GM12892 (cell line): ENCODE results near the gene AIFM3.
"Not testable (repeated sequence)": the region's sequence is repeated elsewhere in the genome, so short reads cannot be mapped to it uniquely, and the experiment has no call there.

Experiments used
- DNase-seq: peaks from one replicate; pipeline ENCODE4 v3.0.0; 2011; ENCODE audit not compliant: insufficient read length
- FAIRE-seq: peaks from 2 replicates; lab custom pipeline; 2011; peaks lifted over from hg19 to GRCh38; lab: Jason Lieb, UNC
- POLR2A ChIP-seq: IDR thresholded peaks from 2 replicates; pipeline ENCODE4 v1.6.1; 2011; ENCODE audit warnings: low read depth, low read length, control low read depth
- POLR2AphosphoS5 ChIP-seq: IDR thresholded peaks from 2 replicates; pipeline ENCODE4 v1.6.1; 2011; ENCODE audit warnings: low read depth, low read length, control low read depth
- TAF1 ChIP-seq: IDR thresholded peaks from 2 replicates; pipeline ENCODE4 v1.6.1; 2011; ENCODE audit warnings: low read depth, mild to moderate bottlenecking, control low read depth, low read length, borderline replicate concordance

Gene AIFM3

DNA sequence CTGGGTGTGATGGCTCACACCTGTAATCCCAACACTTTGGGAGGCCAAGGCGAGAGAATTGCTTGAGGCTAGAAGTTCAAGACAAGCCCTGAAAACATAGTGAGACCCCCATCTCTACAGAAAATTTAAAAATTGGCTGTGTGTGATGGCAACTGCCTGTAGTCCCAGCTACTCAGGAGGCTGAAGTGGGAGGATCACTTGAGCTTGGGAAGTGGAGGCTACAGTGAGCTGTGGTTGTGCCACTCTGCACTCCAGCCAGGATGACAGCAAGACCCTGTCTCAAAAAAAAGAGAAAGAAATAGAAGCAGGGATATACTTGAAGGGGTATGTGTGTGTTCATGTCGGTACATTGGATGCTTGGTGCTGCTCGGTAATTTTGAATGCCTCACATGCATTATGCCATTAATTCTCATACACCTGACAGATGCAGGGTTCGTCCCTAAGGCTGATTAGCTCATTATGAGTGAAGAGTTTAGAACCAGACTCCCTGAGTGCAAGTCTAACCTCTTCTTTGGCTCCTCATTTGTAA, 35.9 kb upstream of the AIFM3 start:
- FAIRE-seq (no peak), DNase-seq (no peak)
- TF ChIP-seq POLR2A (no peak), TAF1 (no peak), POLR2AphosphoS5 (no peak)

DNA sequence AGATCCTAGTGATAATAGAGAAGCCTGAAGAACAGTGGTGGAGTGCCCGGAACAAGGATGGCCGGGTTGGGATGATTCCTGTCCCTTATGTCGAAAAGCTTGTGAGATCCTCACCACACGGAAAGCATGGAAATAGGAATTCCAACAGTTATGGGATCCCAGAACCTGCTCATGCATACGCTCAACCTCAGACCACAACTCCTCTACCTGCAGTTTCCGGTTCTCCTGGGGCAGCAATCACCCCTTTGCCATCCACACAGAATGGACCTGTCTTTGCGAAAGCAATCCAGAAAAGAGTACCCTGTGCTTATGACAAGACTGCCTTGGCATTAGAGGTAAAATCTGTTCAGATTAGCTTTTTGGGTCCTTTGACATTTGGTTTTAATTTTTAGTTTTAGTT, 33.1 kb upstream of the AIFM3 start:
- TF ChIP-seq POLR2AphosphoS5 (no peak), POLR2A (no peak), TAF1 (no peak)
- no peak for DNase-seq
- FAIRE-seq = no peak

DNA sequence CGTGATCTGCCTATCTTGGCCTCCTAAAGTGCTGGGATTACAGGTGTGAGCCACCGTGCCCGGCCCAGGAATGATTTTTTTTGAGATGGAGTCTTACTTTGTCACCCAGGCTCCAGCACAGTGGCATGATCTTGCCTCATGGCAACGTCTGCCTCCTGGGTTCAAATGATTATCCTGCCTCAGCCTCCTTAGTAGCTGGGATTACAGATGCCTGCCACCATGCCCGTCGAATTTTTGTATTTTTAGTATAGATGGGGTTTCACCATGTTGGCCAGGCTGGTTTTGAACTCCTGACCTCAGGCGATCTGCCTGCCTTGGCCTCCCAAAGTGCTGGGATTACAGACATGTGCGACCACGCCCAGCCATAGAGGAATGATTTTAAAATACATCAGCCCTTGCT, 32.0 kb upstream of the AIFM3 start:
- DNase-seq, FAIRE-seq: not testable (repeated sequence)

DNA sequence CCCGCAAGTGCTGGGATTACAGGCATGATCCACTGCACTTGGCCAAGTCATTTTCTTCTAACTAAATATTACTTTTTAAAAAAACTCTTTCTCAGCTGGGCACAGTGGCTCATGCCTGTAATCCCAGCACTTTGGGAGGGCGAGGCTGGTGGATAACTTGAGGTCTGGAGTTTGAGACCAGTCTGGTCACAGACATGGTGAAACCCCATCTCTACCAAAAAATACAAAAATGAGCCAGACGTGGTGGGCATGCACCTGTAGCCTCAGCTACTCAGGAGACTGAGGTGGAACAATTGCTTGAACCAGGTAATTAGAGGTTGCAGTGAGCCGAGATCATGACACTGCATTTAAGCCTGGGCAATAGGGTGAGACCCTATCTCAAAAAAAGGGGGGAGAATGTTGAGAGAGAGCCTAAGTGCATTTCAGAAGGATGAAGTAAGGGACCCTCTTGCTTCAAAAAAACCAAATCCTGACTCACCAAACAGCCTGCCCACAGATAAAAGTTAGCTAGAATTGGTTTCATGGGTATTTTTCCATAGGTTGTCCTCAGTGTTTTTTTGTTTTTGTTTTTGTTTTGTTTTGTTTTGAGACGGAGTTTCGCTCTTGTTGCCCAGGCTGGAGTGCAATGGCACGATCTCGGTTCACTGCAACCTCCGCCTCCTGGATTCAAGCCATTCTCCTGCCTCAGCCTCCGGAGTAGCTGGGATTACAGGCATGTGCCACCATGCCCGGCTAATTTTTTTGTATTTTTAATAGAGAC, 31.1 kb upstream of the AIFM3 start:
- DNase-seq, FAIRE-seq: not testable (repeated sequence)

DNA sequence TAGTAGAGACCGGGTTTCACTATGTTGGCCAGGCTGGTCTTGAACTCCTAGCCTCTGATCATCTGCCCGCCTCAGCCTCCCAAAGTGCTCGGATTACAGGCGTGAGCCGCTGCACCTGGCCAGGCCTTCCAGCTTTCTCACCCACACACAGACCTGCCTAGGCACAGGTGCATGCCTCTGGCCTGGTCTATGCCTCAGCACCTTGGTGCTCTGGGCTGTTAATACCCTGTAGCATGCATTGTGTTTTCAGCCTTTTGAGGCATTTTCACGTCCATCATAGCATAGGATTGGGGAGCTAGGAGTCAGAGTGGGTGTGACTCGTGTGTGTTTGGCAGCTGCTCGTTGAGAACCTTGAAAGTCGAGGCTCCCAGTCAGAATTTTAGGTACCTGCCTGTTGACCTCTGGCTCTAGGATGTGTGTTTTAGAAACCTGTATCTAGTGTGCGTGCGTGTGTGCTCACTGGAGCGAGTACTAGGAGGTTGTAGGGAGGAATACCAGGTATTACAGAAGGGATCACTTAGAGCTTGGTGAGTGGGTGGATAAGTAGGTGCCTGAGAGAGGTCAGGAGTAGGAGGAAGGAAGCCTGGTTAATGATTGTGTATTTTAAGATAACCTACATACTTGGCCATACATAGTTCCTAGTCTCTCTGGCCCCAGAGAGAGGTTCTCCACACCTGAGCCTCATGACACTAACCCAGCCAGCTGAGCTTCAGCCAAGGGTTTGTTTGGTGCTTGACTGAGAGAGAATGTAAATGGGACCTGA, 29.8 kb upstream of the AIFM3 start:
- no peak for FAIRE-seq
- no peak for DNase-seq
- TF ChIP-seq POLR2A = no peak

DNA sequence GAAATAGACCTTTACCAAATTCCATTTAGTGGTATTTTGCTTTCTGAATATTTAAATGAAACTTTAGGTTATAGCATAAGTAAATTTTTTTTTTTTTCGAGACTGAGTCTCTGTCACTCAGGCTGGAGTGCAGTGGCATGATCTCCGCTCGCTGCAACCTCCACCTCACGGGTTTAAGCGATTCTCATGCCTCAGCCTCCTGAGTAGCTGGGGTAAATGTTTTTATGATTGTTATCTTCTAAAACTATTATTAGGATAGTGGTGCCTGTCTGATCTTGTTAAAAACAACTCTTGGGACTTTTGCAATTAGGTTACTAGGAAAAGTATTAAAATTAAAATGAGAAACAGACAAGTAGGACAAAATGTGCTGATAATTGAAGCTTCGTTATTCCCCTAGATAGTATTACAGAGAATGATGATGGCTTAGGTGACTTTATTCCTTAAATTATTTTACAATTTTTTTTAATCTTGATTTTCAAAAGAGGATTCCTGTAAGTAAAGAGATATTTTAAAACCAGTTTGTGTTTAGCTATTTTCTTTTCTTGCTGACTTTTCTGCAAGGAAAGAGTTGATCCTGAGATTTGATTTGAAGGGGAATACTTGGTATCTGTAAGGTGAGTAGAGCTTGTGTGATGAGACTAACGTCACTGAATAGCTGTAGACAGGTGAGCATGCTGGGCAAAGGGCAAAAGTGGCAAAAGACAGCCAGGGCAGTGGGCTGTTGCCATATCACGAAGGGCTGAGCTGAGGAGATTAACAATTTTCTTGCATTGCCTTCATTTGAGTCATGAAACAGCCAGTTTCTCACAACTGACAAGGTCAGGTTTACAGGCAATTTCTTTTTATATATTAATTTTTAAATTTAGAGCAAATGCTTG, 29.0 kb upstream of the AIFM3 start:
- no peak for DNase-seq
- no peak for FAIRE-seq
- TF ChIP-seq POLR2A (no peak), TAF1 (no peak), POLR2AphosphoS5 (no peak)

DNA sequence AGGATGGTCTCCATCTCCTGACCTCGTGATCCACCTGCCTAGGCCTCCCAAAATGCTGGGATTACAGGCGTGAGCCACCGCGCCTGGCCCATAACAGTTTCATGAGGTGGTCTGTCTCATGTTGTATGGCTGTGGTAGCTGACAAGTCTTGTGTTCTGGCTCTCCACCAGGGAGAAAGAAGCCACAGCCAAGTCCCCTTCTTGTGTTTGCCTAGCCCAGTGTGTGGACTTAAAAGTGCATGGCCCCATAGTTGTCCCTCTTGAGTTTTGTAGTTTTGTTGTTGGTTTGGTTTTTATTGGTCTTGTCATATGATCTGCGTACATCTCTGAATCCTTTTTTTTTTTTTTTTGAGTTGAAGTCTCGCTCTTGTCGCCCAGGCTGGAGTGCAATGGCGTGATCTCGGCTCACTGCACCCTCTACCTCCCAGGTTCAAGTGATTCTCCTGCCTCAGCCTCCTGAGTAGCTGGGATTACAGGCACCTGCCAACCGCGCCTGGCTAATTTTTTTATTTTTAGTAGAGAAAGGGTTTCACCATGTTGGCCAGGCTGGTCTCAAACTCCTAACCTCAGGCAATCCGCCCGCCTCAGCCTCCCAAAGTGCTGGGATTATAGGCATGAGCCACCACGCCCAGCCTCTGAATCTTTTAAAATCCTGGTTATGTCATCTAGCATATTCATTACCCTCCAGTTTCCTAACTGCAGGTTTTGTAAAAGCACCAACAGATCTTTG, 27.4 kb upstream of the AIFM3 start:
- not testable (repeated sequence) for FAIRE-seq

DNA sequence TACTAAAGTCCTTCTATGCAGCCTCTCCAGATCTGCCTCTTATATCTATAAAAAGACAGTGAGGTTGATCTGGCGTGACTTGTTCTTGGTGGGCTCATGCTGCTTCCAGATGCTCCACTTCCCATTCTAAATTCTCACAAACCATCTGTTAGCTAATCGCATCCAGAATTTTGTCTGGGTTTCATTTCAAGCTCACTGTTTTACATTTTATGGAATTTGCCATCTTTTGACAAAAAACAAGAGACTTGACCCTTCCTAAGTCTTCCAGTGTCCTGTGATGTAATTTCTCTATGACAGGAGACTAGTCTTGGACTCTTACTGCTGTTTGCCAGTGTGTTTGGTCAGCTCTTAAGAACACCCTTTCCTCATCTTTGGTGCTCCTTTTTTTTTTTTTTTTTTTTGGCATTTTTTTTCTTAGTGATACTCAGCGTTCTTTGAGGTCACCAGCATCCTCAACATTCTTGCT, 26.8 kb upstream of the AIFM3 start:
- no peak for TF ChIP-seq TAF1
- no peak for TF ChIP-seq POLR2AphosphoS5
- TF ChIP-seq POLR2A = no peak
- DNase-seq = no peak
- no peak for FAIRE-seq

More for the DNA sequence above, 27.4 kb upstream of the AIFM3 start:
- DNase-seq = not testable (repeated sequence)

DNA sequence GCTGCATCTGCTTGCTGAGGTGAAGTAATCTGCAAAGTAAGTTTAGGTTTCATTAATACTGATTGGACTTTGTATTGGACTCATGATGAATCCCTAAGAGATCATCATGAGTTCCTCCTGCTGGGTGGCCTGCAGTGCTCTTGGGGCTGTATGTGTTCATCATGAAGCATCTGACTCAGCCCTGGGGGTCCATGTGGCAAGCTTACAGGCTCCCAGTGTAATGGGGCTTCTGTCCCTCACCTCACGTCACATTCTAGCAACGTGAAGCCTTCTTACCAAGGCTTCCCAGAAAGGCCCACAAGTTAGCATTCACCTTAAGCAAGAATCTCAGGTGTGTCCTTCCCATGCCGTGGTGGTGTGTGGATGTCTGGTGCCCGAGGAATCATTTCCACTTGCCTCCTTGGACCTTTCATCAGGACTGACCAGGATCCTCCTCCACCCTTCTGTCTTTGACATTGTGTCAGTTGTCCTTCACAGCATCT, 26.1 kb upstream of the AIFM3 start:
- no peak for FAIRE-seq
- no peak for TF ChIP-seq POLR2A
- TF ChIP-seq TAF1 = no peak
- no peak for TF ChIP-seq POLR2AphosphoS5
- no peak for DNase-seq

DNA sequence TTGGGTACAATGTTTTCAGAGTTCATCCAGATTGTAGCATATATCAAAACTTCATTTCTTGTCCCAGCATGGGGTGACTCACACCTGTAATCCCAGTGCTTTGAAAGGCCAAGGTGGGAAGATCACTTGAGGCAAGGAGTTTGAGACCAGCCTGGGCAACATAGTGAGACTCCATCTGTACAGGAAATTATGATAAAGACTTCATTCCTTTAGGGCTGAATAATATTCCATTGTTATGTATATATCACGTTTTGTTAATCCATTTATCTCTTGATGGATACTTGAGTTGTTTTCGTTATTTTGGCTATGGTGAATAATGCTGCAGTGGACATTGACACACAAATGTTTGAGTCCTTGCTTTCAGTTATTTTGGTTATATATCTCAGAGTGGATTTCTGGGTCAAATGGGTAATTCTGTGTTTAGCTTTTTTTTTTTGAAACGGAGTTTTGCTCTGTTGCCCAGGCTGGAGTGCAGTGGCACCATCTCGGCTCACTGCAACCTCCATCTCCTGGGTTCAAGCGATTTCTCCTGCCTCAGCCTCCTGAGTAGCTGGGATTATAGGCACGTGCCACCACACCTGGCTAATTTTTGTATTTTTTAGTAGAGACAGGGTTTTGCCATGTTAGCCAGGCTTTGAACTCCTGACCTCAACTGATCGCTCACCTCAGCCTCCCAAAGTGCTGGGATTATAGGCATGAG, 24.7 kb upstream of the AIFM3 start:
- not testable (repeated sequence) for DNase-seq, FAIRE-seq

DNA sequence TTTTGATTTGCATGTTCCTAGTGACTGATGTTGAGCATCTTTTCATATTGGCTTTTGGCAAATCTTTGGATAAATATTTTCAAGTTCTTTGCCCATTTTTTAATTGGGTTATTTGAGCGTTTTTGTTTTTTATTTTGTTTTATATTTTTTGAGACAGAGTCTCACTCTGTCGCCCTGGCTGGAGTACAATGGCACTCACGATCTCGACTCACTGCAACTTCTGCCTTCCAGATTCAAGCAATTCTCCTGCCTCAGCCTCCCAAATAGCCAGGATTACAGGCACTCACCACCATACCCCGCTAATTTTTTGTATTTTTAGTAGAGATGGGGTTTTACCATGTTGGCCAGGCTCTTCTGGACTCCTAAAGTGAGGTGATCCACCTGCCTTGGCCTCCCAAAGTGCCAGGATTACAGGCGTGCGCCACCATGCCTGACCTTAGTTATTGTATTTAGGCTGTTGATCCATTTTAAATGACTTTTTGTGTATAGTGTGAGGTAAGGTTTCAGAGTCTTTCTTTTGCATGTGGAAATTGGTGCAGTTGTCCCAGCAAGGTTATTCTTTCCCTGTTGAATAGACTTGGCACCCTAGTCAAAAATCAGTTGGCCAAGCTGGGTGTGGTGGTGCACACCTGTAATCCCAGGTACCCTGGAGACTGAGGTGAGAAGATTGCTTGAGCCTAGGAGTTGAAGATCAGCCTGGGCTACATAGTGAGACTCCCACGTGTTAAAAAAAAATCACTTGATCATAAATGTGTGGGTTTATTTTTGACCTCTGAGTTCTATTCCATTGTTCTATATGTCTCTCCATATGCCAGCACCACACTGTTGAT, 23.7 kb upstream of the AIFM3 start:
- DNase-seq (no peak), FAIRE-seq (no peak)
- TF ChIP-seq TAF1 (no peak), POLR2A (no peak), POLR2AphosphoS5 (no peak)
